ENCODE data around the gene ANKRD11.

Gene ANKRD11

DNA sequence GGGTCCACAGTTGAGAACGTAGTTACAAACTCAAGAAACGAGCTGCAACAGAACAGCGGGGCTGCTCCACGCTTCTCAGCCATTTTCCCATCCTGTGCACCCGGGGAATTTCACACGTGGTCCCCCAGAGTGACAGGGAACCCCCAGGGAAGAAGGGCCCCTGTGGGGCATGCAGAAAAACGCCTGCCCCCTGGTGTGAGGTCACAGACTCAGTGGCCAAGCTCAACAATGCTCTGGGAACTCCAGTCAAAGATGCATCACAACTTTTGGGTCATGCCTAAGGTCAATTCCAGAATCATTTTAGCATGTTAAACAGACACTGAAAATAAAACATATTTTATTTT is 157.5 kb downstream of the ANKRD11 start:
- H4K20me1 ChIP-seq (ENCODE audit: insufficient read depth, low read length) = no peaks in the 10 kb centered on the region

DNA sequence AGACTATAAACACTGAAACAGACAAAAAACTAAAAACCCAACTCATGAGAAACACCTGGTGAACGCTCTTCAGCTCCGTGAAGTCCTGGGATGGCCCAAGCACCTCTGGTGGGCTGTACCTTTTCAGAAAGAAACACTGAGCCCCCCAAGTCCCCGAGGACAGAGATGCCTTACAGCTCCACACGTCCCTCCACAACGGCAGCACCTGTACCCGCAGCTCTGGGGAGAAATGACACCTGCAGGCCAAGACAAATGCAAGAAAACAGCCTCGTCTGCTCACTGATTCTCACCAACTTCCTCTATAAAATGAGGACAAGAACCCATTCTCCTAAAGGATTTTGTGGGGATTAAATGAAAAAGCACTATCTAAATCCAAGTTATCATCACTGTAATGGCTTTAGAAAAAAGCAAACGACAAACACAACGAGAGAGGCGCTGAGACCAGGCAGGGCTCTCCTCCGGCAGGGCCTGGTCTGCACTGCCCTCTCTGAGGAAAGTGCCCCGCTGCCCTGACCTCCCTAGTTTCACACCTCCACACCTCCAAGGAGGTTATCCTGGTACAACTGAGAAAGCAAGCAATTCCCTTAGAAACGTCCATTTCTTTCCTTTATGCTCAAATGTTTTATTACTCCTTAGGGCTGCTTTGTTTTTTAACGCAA is 158.0 kb downstream of the ANKRD11 start:
- Histone ChIP-seq H3K36me3 (replicated peaks; ENCODE audit: insufficient read depth, low read length) (no peaks in the 10 kb centered on the region), H3K27ac (ENCODE audit: low read length) (no peak overlapping the region), H3K4me2 (ENCODE audit: low read depth, low read length) (no peak overlapping the region), H3K4me3 (ENCODE audit: low read length) (no peak overlapping the region), H3K9me3 (replicated peaks; ENCODE audit: insufficient read depth, low read length) (no peaks in the 10 kb centered on the region), H3K4me1 (ENCODE audit: low read length) (peaks cover 26% of the 10 kb centered on the region), H3K9ac (ENCODE audit: low read length) (no peak overlapping the region), H3K79me2 (ENCODE audit: low read length) (peaks cover 93% of the 10 kb centered on the region), H2AFZ (ENCODE audit: low read length) (no peak overlapping the region), H4K20me1 (ENCODE audit: insufficient read depth, low read length) (no peaks in the 10 kb centered on the region), H3K27me3 (replicated peaks; ENCODE audit: insufficient read depth, low read length) (no peaks in the 10 kb centered on the region), H3K9me2 (replicated peaks; ENCODE audit: insufficient read depth, low read length) (no peaks in the 10 kb centered on the region), H3F3A (ENCODE audit: insufficient read depth, low read length) (peaks cover 5% of the 10 kb centered on the region; the same call in 1 of the 2 replicates)
- TF ChIP-seq, protein P1, sequence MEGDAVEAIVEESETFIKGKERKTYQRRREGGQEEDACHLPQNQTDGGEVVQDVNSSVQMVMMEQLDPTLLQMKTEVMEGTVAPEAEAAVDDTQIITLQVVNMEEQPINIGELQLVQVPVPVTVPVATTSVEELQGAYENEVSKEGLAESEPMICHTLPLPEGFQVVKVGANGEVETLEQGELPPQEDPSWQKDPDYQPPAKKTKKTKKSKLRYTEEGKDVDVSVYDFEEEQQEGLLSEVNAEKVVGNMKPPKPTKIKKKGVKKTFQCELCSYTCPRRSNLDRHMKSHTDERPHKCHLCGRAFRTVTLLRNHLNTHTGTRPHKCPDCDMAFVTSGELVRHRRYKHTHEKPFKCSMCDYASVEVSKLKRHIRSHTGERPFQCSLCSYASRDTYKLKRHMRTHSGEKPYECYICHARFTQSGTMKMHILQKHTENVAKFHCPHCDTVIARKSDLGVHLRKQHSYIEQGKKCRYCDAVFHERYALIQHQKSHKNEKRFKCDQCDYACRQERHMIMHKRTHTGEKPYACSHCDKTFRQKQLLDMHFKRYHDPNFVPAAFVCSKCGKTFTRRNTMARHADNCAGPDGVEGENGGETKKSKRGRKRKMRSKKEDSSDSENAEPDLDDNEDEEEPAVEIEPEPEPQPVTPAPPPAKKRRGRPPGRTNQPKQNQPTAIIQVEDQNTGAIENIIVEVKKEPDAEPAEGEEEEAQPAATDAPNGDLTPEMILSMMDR (IDR thresholded peaks at IDR 0.05; ENCODE audit: low read length) = no peak
- no peak for TF ChIP-seq EZH2 (optimal IDR thresholded peaks at IDR 0.05; ENCODE audit: low read depth, low read length)
- TF ChIP-seq EZH2phosphoT487 (IDR thresholded peaks at IDR 0.05; ENCODE audit: low read length) = no peak
- no peak for DNase-seq

More for the DNA sequence above, 157.5 kb downstream of the ANKRD11 start:
- no peak overlapping the region for H3K9ac ChIP-seq (ENCODE audit: low read length)
- no peaks in the 10 kb centered on the region for H3K27me3 ChIP-seq (replicated peaks; ENCODE audit: insufficient read depth, low read length)
- H3K4me1 ChIP-seq (ENCODE audit: low read length) = peaks cover 26% of the 10 kb centered on the region
- no peaks in the 10 kb centered on the region for H3K9me2 ChIP-seq (replicated peaks; ENCODE audit: insufficient read depth, low read length)
- H3K4me3 ChIP-seq (ENCODE audit: low read length) = no peak overlapping the region
- no peak for TF ChIP-seq EZH2phosphoT487 (IDR thresholded peaks at IDR 0.05; ENCODE audit: low read length)
- TF ChIP-seq EZH2 (optimal IDR thresholded peaks at IDR 0.05; ENCODE audit: low read depth, low read length) = no peak
- TF ChIP-seq, protein P1 (IDR thresholded peaks at IDR 0.05; ENCODE audit: low read length) = no peak
- no peak overlapping the region for H3K4me2 ChIP-seq (ENCODE audit: low read depth, low read length)
- H3K79me2 ChIP-seq (ENCODE audit: low read length) = peaks cover 93% of the 10 kb centered on the region
- peaks cover 5% of the 10 kb centered on the region; the same call in 1 of the 2 replicates for H3F3A ChIP-seq (ENCODE audit: insufficient read depth, low read length)
- no peaks in the 10 kb centered on the region for H3K36me3 ChIP-seq (replicated peaks; ENCODE audit: insufficient read depth, low read length)
- no peak overlapping the region for H3K27ac ChIP-seq (ENCODE audit: low read length)
- DNase-seq = no peak
- no peak overlapping the region for H2AFZ ChIP-seq (ENCODE audit: low read length)
- H3K9me3 ChIP-seq (replicated peaks; ENCODE audit: insufficient read depth, low read length) = no peaks in the 10 kb centered on the region

DNA sequence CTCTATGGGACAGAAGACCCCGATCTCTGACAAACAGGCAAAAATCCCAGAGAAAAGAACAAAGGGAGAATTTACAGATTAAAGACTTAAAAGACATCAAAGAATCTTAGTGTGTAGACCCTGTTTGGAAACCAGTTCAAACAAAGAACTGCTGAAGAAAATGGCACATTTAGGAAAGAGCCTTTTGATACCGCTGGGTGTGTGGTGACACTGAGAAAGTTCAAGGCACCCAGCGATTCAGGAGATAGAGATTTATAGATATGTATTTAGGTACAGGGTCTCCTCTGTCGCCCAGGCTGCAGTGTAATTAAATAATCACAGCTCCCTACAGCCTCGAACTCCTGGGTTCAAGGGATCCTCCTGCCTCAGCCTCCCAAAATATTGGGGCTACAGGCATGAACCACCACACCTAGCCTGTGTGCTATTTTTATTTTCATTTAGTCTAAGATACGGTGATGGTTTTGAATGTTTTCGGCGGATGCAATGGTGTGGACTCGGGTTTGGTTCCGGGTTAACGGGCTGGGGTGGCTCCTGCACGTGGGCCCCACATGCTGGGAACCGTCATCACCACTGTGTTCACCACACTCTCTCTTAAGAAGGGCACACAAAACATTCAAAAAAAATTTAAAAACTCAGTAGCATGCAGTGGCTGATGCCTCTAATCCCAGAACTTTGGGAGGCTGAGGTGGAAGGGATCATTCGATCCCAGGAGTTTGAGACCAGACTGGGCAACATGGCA is 158.8 kb downstream of the ANKRD11 start:
- Histone ChIP-seq H4K20me1 (ENCODE audit: insufficient read depth, low read length) (no peaks in the 10 kb centered on the region), H3K4me3 (ENCODE audit: low read length) (no peak overlapping the region), H3K4me1 (ENCODE audit: low read length) (peaks cover 26% of the 10 kb centered on the region), H3K79me2 (ENCODE audit: low read length) (peaks cover 94% of the 10 kb centered on the region), H2AFZ (ENCODE audit: low read length) (no peak overlapping the region), H3K27me3 (replicated peaks; ENCODE audit: insufficient read depth, low read length) (no peaks in the 10 kb centered on the region), H3K4me2 (ENCODE audit: low read depth, low read length) (no peak overlapping the region), H3F3A (ENCODE audit: insufficient read depth, low read length) (peaks cover 5% of the 10 kb centered on the region; the same call in 1 of the 2 replicates), H3K9me3 (replicated peaks; ENCODE audit: insufficient read depth, low read length) (no peaks in the 10 kb centered on the region), H3K9me2 (replicated peaks; ENCODE audit: insufficient read depth, low read length) (no peaks in the 10 kb centered on the region), H3K36me3 (replicated peaks; ENCODE audit: insufficient read depth, low read length) (no peaks in the 10 kb centered on the region), H3K27ac (ENCODE audit: low read length) (no peak overlapping the region), H3K9ac (ENCODE audit: low read length) (no peak overlapping the region)
- no peak for DNase-seq
- TF ChIP-seq EZH2 (optimal IDR thresholded peaks at IDR 0.05; ENCODE audit: low read depth, low read length) (no peak), EZH2phosphoT487 (IDR thresholded peaks at IDR 0.05; ENCODE audit: low read length) (no peak)
- TF ChIP-seq, protein P1 (IDR thresholded peaks at IDR 0.05; ENCODE audit: low read length) = no peak

All from MM.1S (cell line).